Spleen (tissue), 7 donors: ENCODE results near the gene HLA-DQB1.

Source experiments
- CTCF ChIP-seq, 11 experiments: fragments of 200-600 bp in 7 of 11; fragments of 450-650 bp in 4 of 11; sonication (generic) in 4 of 11; IDR thresholded peaks in 8 of 11; conservative IDR thresholded peaks in 3 of 11; 1 replicate in 7 of 11; 2 replicates in 4 of 11; pipeline versions ENCODE4 v1.4.0 to v1.8.0; 2016 to 2021; ENCODE audit warnings: antibody characterized with exemption in 11 of 11, inconsistent platforms in 4 of 11, mild to moderate bottlenecking in 1 of 11
- POLR2A ChIP-seq, 3 donors: fragments of 450-650 bp; IDR thresholded peaks; one replicate each; pipeline ENCODE4 v1.5.1; 2017; ENCODE audit warnings: antibody characterized with exemption in 3 of 3, mild to moderate bottlenecking in 1 of 3
- POLR2AphosphoS5 ChIP-seq, 3 donors: sonication (generic); formaldehyde crosslinking; IDR thresholded peaks; one replicate each; pipeline ENCODE4 v1.5.1; 2017; ENCODE audit warnings: antibody characterized with exemption in 3 of 3
- donor health status: DM: no; HTN: no; CAD: no; lungs with moderate emphysema.
- donor health status: DM: no; HTN: no; CAD: no.
- donor health status: DM: no; HTN: no; CAD: no.

- TF ChIP-seq CTCF (IDR thresholded peaks at IDR 0.05 in 8 of 11, conservative IDR thresholded peaks at IDR 0.05 in 3 of 11) (no peak), POLR2A (IDR thresholded peaks at IDR 0.05) (no peak), POLR2AphosphoS5 (IDR thresholded peaks at IDR 0.05) (no peak)
Measured at GRCh38 chr6:32641122-32641521, 25.3 kb downstream of the HLA-DQB1 start.
